Neutrophil (primary cell): ENCODE results near the gene PRRX2.

Source experiments
- H3K27ac ChIP-seq: fragments of 200-600 bp; sonication (generic); 2 replicates; pipeline ENCODE4 v1.5.1; 2016; ENCODE audit warnings: mild to moderate bottlenecking, moderate library complexity
- H3K27me3 ChIP-seq: fragments of 200-600 bp; sonication (generic); 2 replicates; pipeline ENCODE4 v1.6.0; 2016; ENCODE audit warnings: mild to moderate bottlenecking
- H3K36me3 ChIP-seq: fragments of 200-600 bp; sonication (generic); 2 replicates; pipeline ENCODE4 v1.5.1; 2017
- H3K4me1 ChIP-seq, 2 experiments: fragments of 200-600 bp in 1 of 2; sonication (generic) in 1 of 2; 1 replicate in 1 of 2; 2 replicates in 1 of 2; pipeline versions ENCODE4 v1.5.1 to v1.6.1; 2013 to 2016; ENCODE audit warnings: low read depth in 1 of 2, low read length in 1 of 2, mild to moderate bottlenecking in 1 of 2, moderate library complexity in 1 of 2; ENCODE audit not compliant: control insufficient read depth in 1 of 2, insufficient read depth in 1 of 2
- H3K4me3 ChIP-seq, 2 experiments: fragments of 200-600 bp in 1 of 2; sonication (generic) in 1 of 2; 1 replicate in 1 of 2; 2 replicates in 1 of 2; pipeline ENCODE4 v1.5.1; 2013 to 2016; ENCODE audit warnings: low read depth in 1 of 2, low read length in 1 of 2, mild to moderate bottlenecking in 1 of 2, moderate library complexity in 1 of 2
- H3K9me3 ChIP-seq: fragments of 200-600 bp; sonication (generic); 2 replicates; pipeline ENCODE4 v1.5.1; 2016
- TF ChIP-seq, protein P1 (sequence below): fragments of 200-600 bp; sonication (generic); IDR thresholded peaks from 2 replicates; pipeline ENCODE4 v1.5.1; 2016; ENCODE audit warnings: antibody characterized with exemption

Gene PRRX2

DNA sequence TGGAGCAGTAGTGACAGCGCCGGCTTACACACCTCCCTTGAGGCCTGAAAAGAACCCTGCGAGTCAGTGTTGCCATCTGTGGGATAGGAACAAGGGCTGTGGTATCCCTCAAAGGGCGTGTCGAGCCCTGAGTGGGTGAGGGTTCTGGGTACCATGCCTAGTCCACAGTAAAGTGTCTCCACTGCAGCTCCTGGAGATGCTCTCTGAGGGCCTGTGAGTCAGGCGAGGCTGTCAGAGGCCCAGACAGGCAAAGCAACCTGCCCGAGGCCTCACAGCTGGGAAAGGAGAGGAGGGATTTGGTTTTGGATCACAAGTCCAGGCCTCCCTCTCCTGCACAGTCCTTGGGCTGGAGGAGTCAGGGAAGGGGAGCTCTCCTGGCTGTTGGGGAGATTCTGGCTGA, 6.1 kb downstream of the PRRX2 start:
- Histone ChIP-seq H3K4me3 (no peak overlapping the region), H3K4me1 (no peaks in the 10 kb centered on the region), H3K9me3 (no peaks in the 10 kb centered on the region), H3K27ac (no peak overlapping the region), H3K36me3 (no peaks in the 10 kb centered on the region), H3K27me3 (peaks cover 83% of the 10 kb centered on the region)
- TF ChIP-seq, protein P1, sequence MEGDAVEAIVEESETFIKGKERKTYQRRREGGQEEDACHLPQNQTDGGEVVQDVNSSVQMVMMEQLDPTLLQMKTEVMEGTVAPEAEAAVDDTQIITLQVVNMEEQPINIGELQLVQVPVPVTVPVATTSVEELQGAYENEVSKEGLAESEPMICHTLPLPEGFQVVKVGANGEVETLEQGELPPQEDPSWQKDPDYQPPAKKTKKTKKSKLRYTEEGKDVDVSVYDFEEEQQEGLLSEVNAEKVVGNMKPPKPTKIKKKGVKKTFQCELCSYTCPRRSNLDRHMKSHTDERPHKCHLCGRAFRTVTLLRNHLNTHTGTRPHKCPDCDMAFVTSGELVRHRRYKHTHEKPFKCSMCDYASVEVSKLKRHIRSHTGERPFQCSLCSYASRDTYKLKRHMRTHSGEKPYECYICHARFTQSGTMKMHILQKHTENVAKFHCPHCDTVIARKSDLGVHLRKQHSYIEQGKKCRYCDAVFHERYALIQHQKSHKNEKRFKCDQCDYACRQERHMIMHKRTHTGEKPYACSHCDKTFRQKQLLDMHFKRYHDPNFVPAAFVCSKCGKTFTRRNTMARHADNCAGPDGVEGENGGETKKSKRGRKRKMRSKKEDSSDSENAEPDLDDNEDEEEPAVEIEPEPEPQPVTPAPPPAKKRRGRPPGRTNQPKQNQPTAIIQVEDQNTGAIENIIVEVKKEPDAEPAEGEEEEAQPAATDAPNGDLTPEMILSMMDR, result no peak

DNA sequence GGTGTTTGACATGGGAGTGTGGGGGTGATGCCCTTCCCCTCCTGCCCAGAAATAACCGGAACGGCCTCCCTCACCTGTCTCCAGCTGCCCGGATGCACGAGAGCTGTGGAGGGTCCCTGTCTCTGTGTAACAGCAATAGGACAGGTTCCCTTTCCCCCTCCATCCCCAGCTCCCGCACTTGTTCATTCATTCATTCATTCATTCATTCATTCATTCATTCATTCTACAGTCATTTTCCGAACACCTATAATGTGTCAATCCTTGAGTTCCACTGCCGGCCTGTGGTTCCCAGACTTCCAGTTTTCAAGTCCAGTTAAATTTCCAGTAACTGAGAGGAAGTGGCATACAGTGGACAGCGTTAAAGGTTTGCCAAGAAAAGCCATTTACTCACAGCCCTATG, 7.3 kb downstream of the PRRX2 start:
- Histone ChIP-seq H3K27me3 (peaks cover 82% of the 10 kb centered on the region), H3K27ac (no peak overlapping the region), H3K9me3 (no peaks in the 10 kb centered on the region), H3K36me3 (no peaks in the 10 kb centered on the region), H3K4me1 (no peaks in the 10 kb centered on the region), H3K4me3 (no peak overlapping the region)
- TF ChIP-seq, protein P1, result no peak

DNA sequence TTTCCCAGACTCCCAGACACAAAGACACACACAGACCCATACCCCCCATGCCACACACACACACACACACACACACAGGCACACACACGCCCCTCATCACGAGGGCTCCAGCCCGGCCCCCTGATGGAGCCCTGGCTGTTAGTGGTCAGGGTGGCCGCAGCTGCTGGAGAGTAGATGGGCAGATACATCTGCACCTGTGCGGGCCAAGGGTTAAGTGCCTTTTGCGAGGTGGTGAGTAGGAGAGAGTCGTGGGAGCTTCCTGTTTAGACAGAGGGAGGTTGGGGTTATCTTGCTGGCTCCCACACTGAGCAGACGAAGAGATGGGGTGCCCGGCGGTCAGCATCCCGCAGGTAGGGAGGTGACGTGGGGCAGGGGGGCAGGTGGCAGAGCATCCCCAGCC, 8.2 kb downstream of the PRRX2 start:
- Histone ChIP-seq H3K4me3 (no peak overlapping the region), H3K27ac (no peak overlapping the region), H3K27me3 (peaks cover 73% of the 10 kb centered on the region), H3K9me3 (no peaks in the 10 kb centered on the region), H3K36me3 (no peaks in the 10 kb centered on the region), H3K4me1 (no peaks in the 10 kb centered on the region)
- TF ChIP-seq, protein P1, result no peak

- Histone ChIP-seq H3K9me3 (no peaks in the 10 kb centered on the region), H3K27me3 (peaks cover 72% of the 10 kb centered on the region), H3K36me3 (no peaks in the 10 kb centered on the region), H3K4me3 (no peak overlapping the region), H3K4me1 (no peaks in the 10 kb centered on the region), H3K27ac (no peak overlapping the region)
- TF ChIP-seq, protein P1, result no peak
These were observed 8.8 kb downstream of the PRRX2 start for GRCh38 chr9:129674229-129674628.

- no peaks in the 10 kb centered on the region for H3K4me1 ChIP-seq
- peaks cover 70% of the 10 kb centered on the region for H3K27me3 ChIP-seq
- TF ChIP-seq, protein P1, result no peak
- no peak overlapping the region for H3K4me3 ChIP-seq
- no peaks in the 10 kb centered on the region for H3K36me3 ChIP-seq
- H3K9me3 ChIP-seq, result no peaks in the 10 kb centered on the region
- no peak overlapping the region for H3K27ac ChIP-seq
These were observed 10.2 kb downstream of the PRRX2 start for GRCh38 chr9:129675620-129676019.

- Histone ChIP-seq H3K27me3 (peaks cover 72% of the 10 kb centered on the region), H3K4me1 (no peaks in the 10 kb centered on the region), H3K4me3 (no peak overlapping the region), H3K36me3 (no peaks in the 10 kb centered on the region), H3K9me3 (no peaks in the 10 kb centered on the region), H3K27ac (no peak overlapping the region)
- TF ChIP-seq, protein P1, result no peak
These were observed 10.8 kb downstream of the PRRX2 start for GRCh38 chr9:129676287-129676686.
